GM12864 (cell line): Measurements from ENCODE around the gene RIPK4.

ENCODE experiments used
- DNase-seq: peaks from one replicate; pipeline ENCODE4 v3.0.0-alpha.2; 2011; ENCODE audit warnings: low read depth
- H3K4me3 ChIP-seq: 2 replicates; pipeline ENCODE4 v1.5.1; 2011; ENCODE audit warnings: mild to moderate bottlenecking, low read depth, low read length, control low read depth
- TF ChIP-seq, protein P1 (sequence below): IDR thresholded peaks from 2 replicates; pipeline ENCODE4 v1.5.1; 2011; ENCODE audit warnings: low read depth, mild to moderate bottlenecking, moderate library complexity, low read length, control low read depth, inconsistent platforms; ENCODE audit errors: missing control alignments

The RIPK4 gene

DNA sequence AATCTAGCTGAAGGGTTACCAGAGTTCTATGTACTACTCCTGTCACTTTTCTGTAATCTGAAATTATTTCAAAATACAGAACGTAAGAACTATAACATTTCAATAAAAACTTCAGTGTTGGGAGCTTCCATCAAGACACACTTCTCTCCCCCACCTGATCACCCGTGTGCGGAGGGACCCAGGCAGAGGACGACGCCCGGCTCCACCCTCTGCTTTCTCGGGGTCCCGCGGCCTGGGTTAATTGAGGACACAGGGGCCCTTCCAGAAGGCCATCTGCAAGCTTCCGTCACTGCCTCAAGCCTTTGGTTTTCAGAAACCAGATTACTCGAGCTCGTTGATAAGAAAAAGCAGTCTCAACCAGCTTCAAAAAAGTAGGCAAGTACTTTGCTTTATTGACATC is 27.8 kb downstream of the RIPK4 start:
- H3K4me3 ChIP-seq = no peak overlapping the region
- TF ChIP-seq, protein P1, sequence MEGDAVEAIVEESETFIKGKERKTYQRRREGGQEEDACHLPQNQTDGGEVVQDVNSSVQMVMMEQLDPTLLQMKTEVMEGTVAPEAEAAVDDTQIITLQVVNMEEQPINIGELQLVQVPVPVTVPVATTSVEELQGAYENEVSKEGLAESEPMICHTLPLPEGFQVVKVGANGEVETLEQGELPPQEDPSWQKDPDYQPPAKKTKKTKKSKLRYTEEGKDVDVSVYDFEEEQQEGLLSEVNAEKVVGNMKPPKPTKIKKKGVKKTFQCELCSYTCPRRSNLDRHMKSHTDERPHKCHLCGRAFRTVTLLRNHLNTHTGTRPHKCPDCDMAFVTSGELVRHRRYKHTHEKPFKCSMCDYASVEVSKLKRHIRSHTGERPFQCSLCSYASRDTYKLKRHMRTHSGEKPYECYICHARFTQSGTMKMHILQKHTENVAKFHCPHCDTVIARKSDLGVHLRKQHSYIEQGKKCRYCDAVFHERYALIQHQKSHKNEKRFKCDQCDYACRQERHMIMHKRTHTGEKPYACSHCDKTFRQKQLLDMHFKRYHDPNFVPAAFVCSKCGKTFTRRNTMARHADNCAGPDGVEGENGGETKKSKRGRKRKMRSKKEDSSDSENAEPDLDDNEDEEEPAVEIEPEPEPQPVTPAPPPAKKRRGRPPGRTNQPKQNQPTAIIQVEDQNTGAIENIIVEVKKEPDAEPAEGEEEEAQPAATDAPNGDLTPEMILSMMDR = no peak

GRCh38 chr21:41737651-41738324 is 29.1 kb downstream of the RIPK4 start:
- DNase-seq = no peak
- H3K4me3 ChIP-seq = no peak overlapping the region
- TF ChIP-seq, protein P1 = no peak

More for the DNA sequence above, 27.8 kb downstream of the RIPK4 start:
- no peak for DNase-seq

DNA sequence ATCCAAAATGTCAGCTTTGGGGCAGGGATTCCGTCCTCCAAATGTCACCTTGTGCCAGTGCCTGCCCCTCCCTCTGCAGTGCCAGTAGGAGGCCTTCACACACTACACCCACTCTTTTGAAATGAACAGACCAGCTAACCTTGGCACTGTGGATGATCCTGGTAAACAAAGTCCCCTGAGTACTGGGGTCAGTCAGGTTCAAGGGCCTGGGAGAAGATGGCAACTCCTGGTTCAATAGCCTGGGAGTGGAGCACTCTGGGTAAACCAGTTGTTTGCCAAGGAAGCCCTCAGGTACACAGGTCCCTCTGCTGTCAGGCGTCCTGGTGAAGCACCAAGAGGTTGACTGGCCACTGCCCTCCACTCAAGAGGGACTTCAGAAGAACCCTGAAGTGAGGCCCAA is 30.4 kb downstream of the RIPK4 start:
- H3K4me3 ChIP-seq = no peak overlapping the region
- no peak for DNase-seq
- TF ChIP-seq, protein P1 = no peak

DNA sequence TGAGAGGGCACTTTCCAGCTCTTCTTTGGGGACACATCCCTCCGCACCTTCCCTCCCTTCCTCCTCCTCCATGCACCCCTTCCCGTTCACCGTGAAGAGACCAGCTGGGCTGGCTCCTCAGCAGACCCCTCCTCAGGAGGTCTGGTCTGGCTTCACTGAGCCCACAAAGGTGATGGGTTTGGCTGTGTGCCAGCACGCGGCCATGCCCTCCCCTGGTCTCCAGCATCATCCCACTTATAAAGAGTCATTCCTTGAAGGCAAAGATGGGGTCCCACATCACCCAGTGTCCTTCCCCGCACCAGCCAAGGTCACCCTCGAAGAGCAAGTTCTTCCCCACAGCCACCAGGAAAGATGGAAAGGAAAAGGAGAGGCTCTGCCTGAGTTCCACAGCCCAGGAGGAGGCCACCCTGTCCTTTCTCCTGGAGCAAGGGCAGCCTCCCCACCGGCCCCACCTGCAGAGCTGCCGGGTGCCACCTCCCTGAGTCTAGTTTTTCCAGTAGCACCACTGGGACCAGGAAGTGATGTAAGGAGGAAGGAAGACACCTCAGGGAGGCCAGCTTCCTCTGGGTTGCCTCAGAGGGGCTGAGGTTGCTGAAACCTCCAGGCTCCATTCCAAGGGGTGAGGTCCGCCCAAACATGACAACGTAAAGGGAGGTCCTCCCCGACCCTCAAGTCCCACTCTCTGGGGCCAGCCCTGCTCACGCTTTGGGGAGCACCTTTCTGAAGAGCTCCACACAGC is 32.7 kb downstream of the RIPK4 start:
- H3K4me3 ChIP-seq = no peak overlapping the region
- TF ChIP-seq, protein P1 = no peak
- no peak for DNase-seq

GRCh38 chr21:41731081-41731480 is 35.8 kb downstream of the RIPK4 start:
- no peak overlapping the region for H3K4me3 ChIP-seq
- DNase-seq = no peak

GRCh38 chr21:41730367-41730765 is 36.5 kb downstream of the RIPK4 start:
- TF ChIP-seq, protein P1 = no peak
- H3K4me3 ChIP-seq = no peak overlapping the region

More at GRCh38 chr21:41731081-41731480, 35.8 kb downstream of the RIPK4 start:
- TF ChIP-seq, protein P1 = no peak

More at GRCh38 chr21:41730367-41730765, 36.5 kb downstream of the RIPK4 start:
- no peak for DNase-seq
